Measurements from ENCODE around the gene DAPK1. TPM values are rescaled to one million over a fixed set of nuclear protein-coding genes. Genes with fewer than 3 reads are reported as not detected.
A peak's percentile ranks its signal among the peaks of the same experiment; 100 is the strongest.

Gene DAPK1
- total and polyA plus RNA-seq, 10 of the 15 experiments (the other 5 are each of a cell fraction or from before 2014, with no cell fraction given), result 8.2 to 94.7 (median 51.6) TPM

- TF ChIP-seq ESRRA (IDR thresholded peaks at IDR 0.05; ENCODE audit: low read length) (no peak), MEF2B (IDR thresholded peaks at IDR 0.05; ENCODE audit: partially characterized antibody, poor library complexity, severe bottlenecking) (peak; percentile 74), SMAD1 (IDR thresholded peaks at IDR 0.05; ENCODE audit: low read depth, partially characterized antibody) (no peak), MTA2 (IDR thresholded peaks at IDR 0.05; ENCODE audit: low read depth) (peak; percentile 91), RUNX3 (IDR thresholded peaks at IDR 0.05; ENCODE audit: low read length) (peak; percentile 97), EED (IDR thresholded peaks at IDR 0.05; ENCODE audit: low read depth) (peak; percentile 98), ATF2 (IDR thresholded peaks at IDR 0.05; ENCODE audit: low read length) (peak; percentile 83), ETV6 (conservative IDR thresholded peaks at IDR 0.05 in 1 of 2, IDR thresholded peaks at IDR 0.05 in 1 of 2; ENCODE audit: borderline replicate concordance in 1 of 2, low read depth in 1 of 2) (peak in 1 of 2 experiments; percentile 61; a peak in 2 of 4 replicates), RELA (IDR thresholded peaks at IDR 0.05; ENCODE audit: borderline replicate concordance, partially characterized antibody) (peak; percentile 78), SRF (IDR thresholded peaks at IDR 0.05; ENCODE audit: low read depth in 2 of 2, low read length in 2 of 2) (0 out of 4 replicates have a peak, but pooled peaks of 1 of the 2 experiments have one; percentile 7), GATAD2B (conservative IDR thresholded peaks at IDR 0.05; ENCODE audit: low read depth) (peak; percentile 88), IKZF1 (conservative IDR thresholded peaks at IDR 0.05) (peak; percentile 99), MLLT1 (IDR thresholded peaks at IDR 0.05) (peak; percentile 96), ZNF622 (IDR thresholded peaks at IDR 0.05) (no peak), BACH1 (IDR thresholded peaks at IDR 0.05; ENCODE audit: borderline replicate concordance) (peak; percentile 88; the same call in 1 of the 2 replicates), USF2 (IDR thresholded peaks at IDR 0.05; ENCODE audit: borderline replicate concordance, low read depth, low read length) (peak; percentile 84), ZBTB40 (IDR thresholded peaks at IDR 0.05; ENCODE audit: borderline replicate concordance) (no peak), ATF7 (IDR thresholded peaks at IDR 0.05; ENCODE audit: low read depth) (peak; percentile 98), DPF2 (IDR thresholded peaks at IDR 0.05) (peak; percentile 97), IRF5 (IDR thresholded peaks at IDR 0.05; ENCODE audit: borderline replicate concordance) (peak; percentile 71; the same call in 1 of the 2 replicates)
Measured at GRCh38 chr9:87479801-87480201, 17.9 kb upstream of the DAPK1 start (continued).
